SU-DHL-6 (cell line): ENCODE measurements around the gene CIAO3.
A peak's percentile ranks its signal among the peaks of the same experiment; 100 is the strongest.
"Not testable (repeated sequence)": the region's sequence is repeated elsewhere in the genome, so short reads cannot be mapped to it uniquely, and the experiment has no call there.

Experiments used
- H2AFZ ChIP-seq: fragments of 200-600 bp; sonication (generic); 2 replicates; pipeline ENCODE4 v1.6.1; 2014; ENCODE audit warnings: low read depth, mild to moderate bottlenecking, moderate library complexity, mixed read lengths, antibody characterized with exemption, low read length; ENCODE audit not compliant: severe bottlenecking
- H3F3A ChIP-seq: fragments of 200-600 bp; shearing (Covaris generic); 2 replicates; pipeline ENCODE4 v1.6.0; 2016; ENCODE audit warnings: antibody characterized with exemption, mild to moderate bottlenecking; ENCODE audit not compliant: insufficient read depth
- H3K27ac ChIP-seq: fragments of 200-600 bp; sonication (generic); 2 replicates; pipeline ENCODE4 v1.5.1; 2016; ENCODE audit warnings: low read depth, mild to moderate bottlenecking, low read length, moderate library complexity, mixed read lengths
- H3K27me3 ChIP-seq: fragments of 200-600 bp; sonication (generic), shearing (Covaris generic); 2 replicates; pipeline ENCODE4 v1.6.0; 2014; ENCODE audit warnings: mild to moderate bottlenecking, low read length
- H3K36me3 ChIP-seq: fragments of 200-600 bp; sonication (generic); 2 replicates; pipeline ENCODE4 v1.6.1; 2014; ENCODE audit warnings: mild to moderate bottlenecking, low read length, mixed read lengths
- H3K4me2 ChIP-seq: fragments of 300-600, 200-600 bp; shearing (Covaris generic), sonication (generic); 2 replicates; pipeline ENCODE4 v1.6.0; 2014; ENCODE audit warnings: low read length, low read depth, mild to moderate bottlenecking; ENCODE audit not compliant: poor library complexity, severe bottlenecking
- H3K4me3 ChIP-seq: fragments of 200-600 bp; sonication (generic); 2 replicates; pipeline ENCODE4 v1.5.1; 2014; ENCODE audit warnings: antibody characterized with exemption, low read length, mild to moderate bottlenecking, mixed read lengths; ENCODE audit not compliant: insufficient read depth, poor library complexity, severe bottlenecking
- H3K79me2 ChIP-seq: fragments of 200-600 bp; sonication (generic); 2 replicates; pipeline ENCODE4 v1.6.1; 2014; ENCODE audit warnings: mild to moderate bottlenecking, low read length, moderate library complexity; ENCODE audit not compliant: insufficient read depth
- H3K9ac ChIP-seq: fragments of 200-600 bp; sonication (generic); 2 replicates; pipeline ENCODE4 v1.7.0; 2014; ENCODE audit warnings: mild to moderate bottlenecking, low read length
- H3K9me2 ChIP-seq: fragments of 200-600 bp; sonication (generic); replicated peaks from 2 replicates; pipeline ENCODE4 v1.6.1; 2014; ENCODE audit warnings: low read length; ENCODE audit not compliant: insufficient read depth
- H3K9me3 ChIP-seq: fragments of 200-600 bp; sonication (generic); 2 replicates; pipeline ENCODE4 v1.6.1; 2014; ENCODE audit warnings: low read length, mixed read lengths; ENCODE audit not compliant: insufficient read depth
- H4K20me1 ChIP-seq: fragments of 200-600 bp; sonication (generic); 2 replicates; pipeline ENCODE4 v1.6.1; 2014; ENCODE audit warnings: low read depth, mild to moderate bottlenecking, antibody characterized with exemption, low read length, moderate library complexity, mixed read lengths
- CTCF ChIP-seq: fragments of 200-600 bp; sonication (generic); IDR thresholded peaks from one replicate; pipeline ENCODE4 v1.5.1; 2017; ENCODE audit warnings: antibody characterized with exemption, mild to moderate bottlenecking, low read length, moderate library complexity; ENCODE audit not compliant: insufficient read depth, poor library complexity, severe bottlenecking
- EZH2phosphoT487 ChIP-seq: fragments of 200-600 bp; sonication (generic), shearing (Covaris generic); conservative IDR thresholded peaks from 2 replicates; pipeline ENCODE4 v1.6.1; 2018; ENCODE audit warnings: mild to moderate bottlenecking, antibody characterized with exemption, low read length, moderate library complexity, mixed read lengths

The CIAO3 gene

GRCh38 chr16:743794-744500, 3.1 kb upstream of the CIAO3 start:
- Histone ChIP-seq H3K4me2 (no peak overlapping the region), H3K9ac (no peak overlapping the region), H4K20me1 (no peaks in the 10 kb centered on the region), H2AFZ (no peak overlapping the region), H3K27me3 (no peaks in the 10 kb centered on the region), H3K27ac (no peak overlapping the region), H3K36me3 (no peaks in the 10 kb centered on the region), H3K4me3 (no peak overlapping the region), H3K9me2 (no peaks in the 10 kb centered on the region), H3K79me2 (peaks cover 9% of the 10 kb centered on the region; the same call in 1 of the 2 replicates), H3K9me3 (no peaks in the 10 kb centered on the region), H3F3A (0 out of 2 replicates have a peak, but pooled peaks cover 4% of the 10 kb centered on the region)
- no peak for TF ChIP-seq EZH2phosphoT487
- TF ChIP-seq CTCF = no peak

GRCh38 chr16:742894-743293, 2.1 kb upstream of the CIAO3 start:
- not testable (repeated sequence) for H3K27me3 ChIP-seq, H3K27ac ChIP-seq

GRCh38 chr16:741986-742629, 1.3 kb upstream of the CIAO3 start:
- no peaks in the 10 kb centered on the region for H3K36me3 ChIP-seq
- no peak overlapping the region for H3K4me2 ChIP-seq
- peaks cover 9% of the 10 kb centered on the region; the same call in 1 of the 2 replicates for H3K79me2 ChIP-seq
- no peaks in the 10 kb centered on the region for H3K27me3 ChIP-seq
- H3K27ac ChIP-seq = no peak overlapping the region
- H4K20me1 ChIP-seq = no peaks in the 10 kb centered on the region
- no peak for TF ChIP-seq CTCF
- TF ChIP-seq EZH2phosphoT487 = no peak
- no peaks in the 10 kb centered on the region for H3K9me3 ChIP-seq
- H3F3A ChIP-seq = peaks cover 13% of the 10 kb centered on the region
- no peaks in the 10 kb centered on the region for H3K9me2 ChIP-seq
- no peak overlapping the region for H3K4me3 ChIP-seq
- no peak overlapping the region for H3K9ac ChIP-seq
- no peak overlapping the region for H2AFZ ChIP-seq

More at GRCh38 chr16:742894-743293, 2.1 kb upstream of the CIAO3 start:
- H3K79me2 ChIP-seq, H4K20me1 ChIP-seq, H3K4me2 ChIP-seq, H3K9me3 ChIP-seq, H3K9ac ChIP-seq, H2AFZ ChIP-seq, H3K36me3 ChIP-seq, H3K4me3 ChIP-seq, H3K9me2 ChIP-seq: not testable (repeated sequence)
- 0 out of 2 replicates have a peak, but pooled peaks cover 10% of the 10 kb centered on the region for H3F3A ChIP-seq

GRCh38 chr16:740459-740763, 386 bp downstream of the CIAO3 start:
- Histone ChIP-seq H3K27ac (peak overlapping the region; percentile 61), H3K36me3 (no peaks in the 10 kb centered on the region), H3K4me2 (peak overlapping the region; percentile 84), H3K9me3 (no peaks in the 10 kb centered on the region), H3K9ac (peak overlapping the region; percentile 95), H2AFZ (no peak overlapping the region), H3F3A (peaks cover 13% of the 10 kb centered on the region), H3K27me3 (no peaks in the 10 kb centered on the region), H3K4me3 (peak overlapping the region; percentile 96), H3K79me2 (peaks cover 9% of the 10 kb centered on the region; the same call in 1 of the 2 replicates), H4K20me1 (no peaks in the 10 kb centered on the region), H3K9me2 (no peaks in the 10 kb centered on the region)
- TF ChIP-seq CTCF (no peak), EZH2phosphoT487 (no peak)
